WTC11 (cell line): ENCODE data around the gene RGL1. TPM values are rescaled to one million over a fixed set of nuclear protein-coding genes. Genes with fewer than 3 reads are reported as not detected.

ENCODE experiments used
- ATAC-seq: fragments of 200-7000 bp; cut with Tn5 transposase; 2 replicates; pipeline ENCODE4 v1.10.0; 2021; ENCODE audit warnings: mild to moderate bottlenecking, moderate library complexity
- CTCF ChIA-PET: fragments of 300-600 bp; sonication (Branson Sonifier 250); formaldehyde crosslinking; loops from one replicate; lab custom pipeline; 2021; ENCODE audit warnings: antibody characterized with exemption; lab: Charles Lee
- POLR2A ChIA-PET: fragments of 350-600 bp; sonication (Branson Sonifier 250); formaldehyde crosslinking; loops from one replicate; lab custom pipeline; 2021; ENCODE audit warnings: antibody characterized with exemption; lab: Charles Lee
- DNase-seq: peaks from one replicate; pipeline ENCODE4 v3.0.0; 2021; ENCODE audit warnings: low spot score
- H3K27ac Mint-ChIP-seq: 2 replicates; pipeline ENCODE4 v1.8.0; 2021; ENCODE audit warnings: mixed read lengths
- H3K27me3 Mint-ChIP-seq: 2 replicates; pipeline ENCODE4 v1.8.0; 2021; ENCODE audit warnings: low read depth, mild to moderate bottlenecking, moderate library complexity, mixed read lengths
- H3K36me3 Mint-ChIP-seq: 2 replicates; pipeline ENCODE4 v1.8.0; 2021; ENCODE audit warnings: mixed read lengths
- H3K4me1 Mint-ChIP-seq: 2 replicates; pipeline ENCODE4 v1.8.0; 2022; ENCODE audit warnings: mixed read lengths
- H3K4me3 Mint-ChIP-seq: 2 replicates; pipeline ENCODE4 v1.8.0; 2021; ENCODE audit warnings: mild to moderate bottlenecking, moderate library complexity, mixed read lengths
- H3K9me3 Mint-ChIP-seq: 2 replicates; pipeline ENCODE4 v1.8.0; 2021; ENCODE audit warnings: mixed read lengths
- MYBL2 ChIP-seq: sonication (generic); formaldehyde crosslinking; IDR thresholded peaks from 2 replicates; pipeline ENCODE4 v1.8.1; 2023; ENCODE audit warnings: mild to moderate bottlenecking, moderate library complexity, missing genetic modification reagents
- SMAD3 ChIP-seq: sonication (generic); formaldehyde crosslinking; IDR thresholded peaks from 2 replicates; pipeline ENCODE4 v1.8.0; 2022; ENCODE audit warnings: missing genetic modification reagents, mild to moderate bottlenecking, borderline replicate concordance
- SMAD4 ChIP-seq: sonication (generic); formaldehyde crosslinking; IDR thresholded peaks from 2 replicates; pipeline ENCODE4 v1.8.0; 2022; ENCODE audit warnings: mild to moderate bottlenecking, missing genetic modification reagents
- SOX15 ChIP-seq: fragments of 250-450 bp; sonication (Bioruptor Pico); IDR thresholded peaks from 2 replicates; pipeline ENCODE4 v1.9.0; 2021; ENCODE audit warnings: mild to moderate bottlenecking
- ZNF263 ChIP-seq: sonication (generic); formaldehyde crosslinking; IDR thresholded peaks from 2 replicates; pipeline ENCODE4 v1.8.1; 2022; ENCODE audit warnings: low read depth, mild to moderate bottlenecking, moderate library complexity, missing genetic modification reagents
- ZNF396 ChIP-seq: fragments of 250-450 bp; sonication (Bioruptor Pico); IDR thresholded peaks from 2 replicates; pipeline ENCODE4 v1.8.0; 2021; ENCODE audit warnings: mild to moderate bottlenecking, moderate library complexity, borderline replicate concordance
- total RNA-seq: library from RNA; stranded (reverse); gene quantifications from 3 replicates; pipeline ENCODE4 v1.2.3, GENCODE V29; 2021
- TF ChIP-seq, protein P1 (sequence below): sonication (generic); formaldehyde crosslinking; IDR thresholded peaks from 2 replicates; pipeline ENCODE4 v1.8.1; 2022; ENCODE audit warnings: low read depth, missing genetic modification reagents, borderline replicate concordance
- TF ChIP-seq, protein P2 (sequence below): sonication (generic); formaldehyde crosslinking; IDR thresholded peaks from 2 replicates; pipeline ENCODE4 v1.8.0; 2022; ENCODE audit warnings: mild to moderate bottlenecking, missing genetic modification reagents
- TF ChIP-seq, protein P3 (sequence below): sonication (generic); formaldehyde crosslinking; conservative IDR thresholded peaks from 2 replicates; pipeline ENCODE4 v1.8.1; 2023; ENCODE audit warnings: mild to moderate bottlenecking, low read depth, missing genetic modification reagents, moderate library complexity
- TF ChIP-seq, protein P4 (sequence below): sonication (generic); formaldehyde crosslinking; IDR thresholded peaks from 2 replicates; pipeline ENCODE4 v1.8.0; 2023; ENCODE audit warnings: missing genetic modification reagents
- TF ChIP-seq, protein P5 (sequence below): sonication (generic); formaldehyde crosslinking; IDR thresholded peaks from 2 replicates; pipeline ENCODE4 v1.8.1; 2023; ENCODE audit warnings: mild to moderate bottlenecking, missing genetic modification reagents, borderline replicate concordance
- TF ChIP-seq, protein P6 (sequence below): fragments of 250-450 bp; sonication (Bioruptor Pico); IDR thresholded peaks from 2 replicates; pipeline ENCODE4 v1.9.0; 2021; ENCODE audit warnings: mild to moderate bottlenecking, borderline replicate concordance
- TF ChIP-seq, protein P7 (sequence below): sonication (generic); formaldehyde crosslinking; IDR thresholded peaks from 2 replicates; pipeline ENCODE4 v1.8.1; 2023; ENCODE audit warnings: mild to moderate bottlenecking, missing genetic modification reagents, moderate library complexity

The RGL1 gene
- total RNA-seq, 1 experiment from 2014 or later = 1.5 TPM

DNA sequence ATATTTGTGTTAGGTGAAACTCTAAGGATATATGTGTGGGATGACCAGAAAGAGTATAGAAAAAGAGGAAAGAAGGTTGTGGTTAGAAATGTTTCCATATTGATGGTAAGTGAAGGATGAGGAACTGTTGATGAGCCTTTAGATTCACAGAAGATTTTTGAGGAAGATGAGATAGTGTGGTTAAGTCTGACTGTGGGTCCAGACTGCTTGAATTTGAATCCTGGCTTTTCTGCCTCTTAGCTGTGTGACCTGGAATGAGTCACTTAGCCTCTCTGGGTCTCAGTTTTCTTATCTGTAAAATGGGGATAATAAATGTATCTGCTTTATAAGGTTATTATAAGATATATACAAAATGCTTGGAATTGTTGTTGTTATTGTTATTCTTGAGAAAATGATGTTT is 27.5 kb downstream of the RGL1 start:
- H3K9me3 Mint-ChIP-seq = no peaks in the 10 kb centered on the region
- ChIA-PET POLR2A (no interaction called here), CTCF (no interaction called here)
- ATAC-seq (no peak), DNase-seq (no peak)
- H3K4me3 Mint-ChIP-seq = no peak overlapping the region
- H3K27me3 Mint-ChIP-seq = no peaks in the 10 kb centered on the region
- H3K36me3 Mint-ChIP-seq = no peaks in the 10 kb centered on the region
- peaks cover 4% of the 10 kb centered on the region; the same call in 1 of the 2 replicates for H3K4me1 Mint-ChIP-seq
- TF ChIP-seq, protein P1, sequence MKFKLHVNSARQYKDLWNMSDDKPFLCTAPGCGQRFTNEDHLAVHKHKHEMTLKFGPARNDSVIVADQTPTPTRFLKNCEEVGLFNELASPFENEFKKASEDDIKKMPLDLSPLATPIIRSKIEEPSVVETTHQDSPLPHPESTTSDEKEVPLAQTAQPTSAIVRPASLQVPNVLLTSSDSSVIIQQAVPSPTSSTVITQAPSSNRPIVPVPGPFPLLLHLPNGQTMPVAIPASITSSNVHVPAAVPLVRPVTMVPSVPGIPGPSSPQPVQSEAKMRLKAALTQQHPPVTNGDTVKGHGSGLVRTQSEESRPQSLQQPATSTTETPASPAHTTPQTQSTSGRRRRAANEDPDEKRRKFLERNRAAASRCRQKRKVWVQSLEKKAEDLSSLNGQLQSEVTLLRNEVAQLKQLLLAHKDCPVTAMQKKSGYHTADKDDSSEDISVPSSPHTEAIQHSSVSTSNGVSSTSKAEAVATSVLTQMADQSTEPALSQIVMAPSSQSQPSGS (CRISPR knock-in tag) = no peak
- TF ChIP-seq, protein P2, sequence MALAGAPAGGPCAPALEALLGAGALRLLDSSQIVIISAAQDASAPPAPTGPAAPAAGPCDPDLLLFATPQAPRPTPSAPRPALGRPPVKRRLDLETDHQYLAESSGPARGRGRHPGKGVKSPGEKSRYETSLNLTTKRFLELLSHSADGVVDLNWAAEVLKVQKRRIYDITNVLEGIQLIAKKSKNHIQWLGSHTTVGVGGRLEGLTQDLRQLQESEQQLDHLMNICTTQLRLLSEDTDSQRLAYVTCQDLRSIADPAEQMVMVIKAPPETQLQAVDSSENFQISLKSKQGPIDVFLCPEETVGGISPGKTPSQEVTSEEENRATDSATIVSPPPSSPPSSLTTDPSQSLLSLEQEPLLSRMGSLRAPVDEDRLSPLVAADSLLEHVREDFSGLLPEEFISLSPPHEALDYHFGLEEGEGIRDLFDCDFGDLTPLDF (CRISPR knock-in tag) = no peak
- TF ChIP-seq SOX15 (no peak), ZNF396 (no peak), SMAD3 (CRISPR knock-in tag) (no peak)
- H3K27ac Mint-ChIP-seq = no peak overlapping the region

DNA sequence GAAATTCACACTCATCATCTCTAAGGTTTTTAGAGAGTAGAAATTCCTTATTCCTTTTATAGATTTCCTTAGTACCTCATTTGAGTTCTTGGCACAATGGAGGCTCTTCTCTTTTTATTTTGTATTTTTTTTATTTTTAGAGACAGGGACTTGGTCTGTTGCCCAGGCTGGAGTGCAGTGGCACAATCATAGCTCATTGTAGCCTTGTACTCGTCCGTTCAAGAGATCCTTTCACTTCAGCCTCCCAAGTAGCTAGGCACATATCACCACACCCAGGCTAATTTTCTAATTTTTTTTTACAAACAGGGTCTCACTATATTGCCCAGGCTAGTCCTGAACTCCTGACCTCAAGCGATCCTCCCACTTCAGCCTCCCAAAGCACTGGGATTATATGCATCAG is 29.6 kb downstream of the RGL1 start:
- ChIA-PET CTCF (no interaction called here), POLR2A (no interaction called here)
- DNase-seq (no peak), ATAC-seq (no peak)
- Mint-ChIP-seq H3K4me1 (peaks cover 5% of the 10 kb centered on the region; the same call in 1 of the 2 replicates), H3K27ac (no peak overlapping the region), H3K4me3 (no peak overlapping the region), H3K36me3 (no peaks in the 10 kb centered on the region), H3K9me3 (no peaks in the 10 kb centered on the region; the same call in 1 of the 2 replicates), H3K27me3 (no peaks in the 10 kb centered on the region)
- no peak for TF ChIP-seq ZNF263
- no peak for TF ChIP-seq MYBL2 (CRISPR knock-in tag)
- TF ChIP-seq, protein P3, sequence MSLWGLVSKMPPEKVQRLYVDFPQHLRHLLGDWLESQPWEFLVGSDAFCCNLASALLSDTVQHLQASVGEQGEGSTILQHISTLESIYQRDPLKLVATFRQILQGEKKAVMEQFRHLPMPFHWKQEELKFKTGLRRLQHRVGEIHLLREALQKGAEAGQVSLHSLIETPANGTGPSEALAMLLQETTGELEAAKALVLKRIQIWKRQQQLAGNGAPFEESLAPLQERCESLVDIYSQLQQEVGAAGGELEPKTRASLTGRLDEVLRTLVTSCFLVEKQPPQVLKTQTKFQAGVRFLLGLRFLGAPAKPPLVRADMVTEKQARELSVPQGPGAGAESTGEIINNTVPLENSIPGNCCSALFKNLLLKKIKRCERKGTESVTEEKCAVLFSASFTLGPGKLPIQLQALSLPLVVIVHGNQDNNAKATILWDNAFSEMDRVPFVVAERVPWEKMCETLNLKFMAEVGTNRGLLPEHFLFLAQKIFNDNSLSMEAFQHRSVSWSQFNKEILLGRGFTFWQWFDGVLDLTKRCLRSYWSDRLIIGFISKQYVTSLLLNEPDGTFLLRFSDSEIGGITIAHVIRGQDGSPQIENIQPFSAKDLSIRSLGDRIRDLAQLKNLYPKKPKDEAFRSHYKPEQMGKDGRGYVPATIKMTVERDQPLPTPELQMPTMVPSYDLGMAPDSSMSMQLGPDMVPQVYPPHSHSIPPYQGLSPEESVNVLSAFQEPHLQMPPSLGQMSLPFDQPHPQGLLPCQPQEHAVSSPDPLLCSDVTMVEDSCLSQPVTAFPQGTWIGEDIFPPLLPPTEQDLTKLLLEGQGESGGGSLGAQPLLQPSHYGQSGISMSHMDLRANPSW = no peak
- TF ChIP-seq, protein P4, sequence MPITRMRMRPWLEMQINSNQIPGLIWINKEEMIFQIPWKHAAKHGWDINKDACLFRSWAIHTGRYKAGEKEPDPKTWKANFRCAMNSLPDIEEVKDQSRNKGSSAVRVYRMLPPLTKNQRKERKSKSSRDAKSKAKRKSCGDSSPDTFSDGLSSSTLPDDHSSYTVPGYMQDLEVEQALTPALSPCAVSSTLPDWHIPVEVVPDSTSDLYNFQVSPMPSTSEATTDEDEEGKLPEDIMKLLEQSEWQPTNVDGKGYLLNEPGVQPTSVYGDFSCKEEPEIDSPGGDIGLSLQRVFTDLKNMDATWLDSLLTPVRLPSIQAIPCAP (CRISPR knock-in tag) = no peak
- TF ChIP-seq, protein P5, sequence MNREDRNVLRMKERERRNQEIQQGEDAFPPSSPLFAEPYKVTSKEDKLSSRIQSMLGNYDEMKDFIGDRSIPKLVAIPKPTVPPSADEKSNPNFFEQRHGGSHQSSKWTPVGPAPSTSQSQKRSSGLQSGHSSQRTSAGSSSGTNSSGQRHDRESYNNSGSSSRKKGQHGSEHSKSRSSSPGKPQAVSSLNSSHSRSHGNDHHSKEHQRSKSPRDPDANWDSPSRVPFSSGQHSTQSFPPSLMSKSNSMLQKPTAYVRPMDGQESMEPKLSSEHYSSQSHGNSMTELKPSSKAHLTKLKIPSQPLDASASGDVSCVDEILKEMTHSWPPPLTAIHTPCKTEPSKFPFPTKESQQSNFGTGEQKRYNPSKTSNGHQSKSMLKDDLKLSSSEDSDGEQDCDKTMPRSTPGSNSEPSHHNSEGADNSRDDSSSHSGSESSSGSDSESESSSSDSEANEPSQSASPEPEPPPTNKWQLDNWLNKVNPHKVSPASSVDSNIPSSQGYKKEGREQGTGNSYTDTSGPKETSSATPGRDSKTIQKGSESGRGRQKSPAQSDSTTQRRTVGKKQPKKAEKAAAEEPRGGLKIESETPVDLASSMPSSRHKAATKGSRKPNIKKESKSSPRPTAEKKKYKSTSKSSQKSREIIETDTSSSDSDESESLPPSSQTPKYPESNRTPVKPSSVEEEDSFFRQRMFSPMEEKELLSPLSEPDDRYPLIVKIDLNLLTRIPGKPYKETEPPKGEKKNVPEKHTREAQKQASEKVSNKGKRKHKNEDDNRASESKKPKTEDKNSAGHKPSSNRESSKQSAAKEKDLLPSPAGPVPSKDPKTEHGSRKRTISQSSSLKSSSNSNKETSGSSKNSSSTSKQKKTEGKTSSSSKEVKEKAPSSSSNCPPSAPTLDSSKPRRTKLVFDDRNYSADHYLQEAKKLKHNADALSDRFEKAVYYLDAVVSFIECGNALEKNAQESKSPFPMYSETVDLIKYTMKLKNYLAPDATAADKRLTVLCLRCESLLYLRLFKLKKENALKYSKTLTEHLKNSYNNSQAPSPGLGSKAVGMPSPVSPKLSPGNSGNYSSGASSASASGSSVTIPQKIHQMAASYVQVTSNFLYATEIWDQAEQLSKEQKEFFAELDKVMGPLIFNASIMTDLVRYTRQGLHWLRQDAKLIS (CRISPR knock-in tag) = no peak
- TF ChIP-seq, protein P6, sequence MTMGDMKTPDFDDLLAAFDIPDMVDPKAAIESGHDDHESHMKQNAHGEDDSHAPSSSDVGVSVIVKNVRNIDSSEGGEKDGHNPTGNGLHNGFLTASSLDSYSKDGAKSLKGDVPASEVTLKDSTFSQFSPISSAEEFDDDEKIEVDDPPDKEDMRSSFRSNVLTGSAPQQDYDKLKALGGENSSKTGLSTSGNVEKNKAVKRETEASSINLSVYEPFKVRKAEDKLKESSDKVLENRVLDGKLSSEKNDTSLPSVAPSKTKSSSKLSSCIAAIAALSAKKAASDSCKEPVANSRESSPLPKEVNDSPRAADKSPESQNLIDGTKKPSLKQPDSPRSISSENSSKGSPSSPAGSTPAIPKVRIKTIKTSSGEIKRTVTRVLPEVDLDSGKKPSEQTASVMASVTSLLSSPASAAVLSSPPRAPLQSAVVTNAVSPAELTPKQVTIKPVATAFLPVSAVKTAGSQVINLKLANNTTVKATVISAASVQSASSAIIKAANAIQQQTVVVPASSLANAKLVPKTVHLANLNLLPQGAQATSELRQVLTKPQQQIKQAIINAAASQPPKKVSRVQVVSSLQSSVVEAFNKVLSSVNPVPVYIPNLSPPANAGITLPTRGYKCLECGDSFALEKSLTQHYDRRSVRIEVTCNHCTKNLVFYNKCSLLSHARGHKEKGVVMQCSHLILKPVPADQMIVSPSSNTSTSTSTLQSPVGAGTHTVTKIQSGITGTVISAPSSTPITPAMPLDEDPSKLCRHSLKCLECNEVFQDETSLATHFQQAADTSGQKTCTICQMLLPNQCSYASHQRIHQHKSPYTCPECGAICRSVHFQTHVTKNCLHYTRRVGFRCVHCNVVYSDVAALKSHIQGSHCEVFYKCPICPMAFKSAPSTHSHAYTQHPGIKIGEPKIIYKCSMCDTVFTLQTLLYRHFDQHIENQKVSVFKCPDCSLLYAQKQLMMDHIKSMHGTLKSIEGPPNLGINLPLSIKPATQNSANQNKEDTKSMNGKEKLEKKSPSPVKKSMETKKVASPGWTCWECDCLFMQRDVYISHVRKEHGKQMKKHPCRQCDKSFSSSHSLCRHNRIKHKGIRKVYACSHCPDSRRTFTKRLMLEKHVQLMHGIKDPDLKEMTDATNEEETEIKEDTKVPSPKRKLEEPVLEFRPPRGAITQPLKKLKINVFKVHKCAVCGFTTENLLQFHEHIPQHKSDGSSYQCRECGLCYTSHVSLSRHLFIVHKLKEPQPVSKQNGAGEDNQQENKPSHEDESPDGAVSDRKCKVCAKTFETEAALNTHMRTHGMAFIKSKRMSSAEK (CRISPR knock-in tag) = no peak
- TF ChIP-seq, protein P7, sequence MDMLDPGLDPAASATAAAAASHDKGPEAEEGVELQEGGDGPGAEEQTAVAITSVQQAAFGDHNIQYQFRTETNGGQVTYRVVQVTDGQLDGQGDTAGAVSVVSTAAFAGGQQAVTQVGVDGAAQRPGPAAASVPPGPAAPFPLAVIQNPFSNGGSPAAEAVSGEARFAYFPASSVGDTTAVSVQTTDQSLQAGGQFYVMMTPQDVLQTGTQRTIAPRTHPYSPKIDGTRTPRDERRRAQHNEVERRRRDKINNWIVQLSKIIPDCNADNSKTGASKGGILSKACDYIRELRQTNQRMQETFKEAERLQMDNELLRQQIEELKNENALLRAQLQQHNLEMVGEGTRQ (CRISPR knock-in tag) = no peak
- no peak for TF ChIP-seq SMAD4 (CRISPR knock-in tag)
